Stimulated activated CD4-positive, alpha-beta T cell treated with anti-CD3 and anti-CD28 coated beads, Interleukin-1b, Interleukin-23, amount 100 ng/mL, for 48 hours (primary cell): ENCODE results near the gene PGLYRP3.

Experiments
- DNase-seq: peaks from one replicate; pipeline ENCODE4 v3.0.0-alpha.2; 2020

PGLYRP3 gene

GRCh38 chr1:153251988-153252387, 60.8 kb downstream of the PGLYRP3 start:
- no peak for DNase-seq

- DNase-seq, result no peak
These were observed 61.2 kb downstream of the PGLYRP3 start for GRCh38 chr1:153251562-153251961.

GRCh38 chr1:153251087-153251486, 61.7 kb downstream of the PGLYRP3 start:
- no peak for DNase-seq

GRCh38 chr1:153250166-153250565, 62.6 kb downstream of the PGLYRP3 start:
- no peak for DNase-seq

GRCh38 chr1:153248176-153248879, 64.4 kb downstream of the PGLYRP3 start:
- no peak for DNase-seq
